GM18951 (cell line): ENCODE measurements around the gene FAF1.
"Not testable (repeated sequence)": the region's sequence is repeated elsewhere in the genome, so short reads cannot be mapped to it uniquely, and the experiment has no call there.

ENCODE experiments used
- POLR2A ChIP-seq: IDR thresholded peaks from 4 replicates; pipeline ENCODE4 v1.6.1; 2011; ENCODE audit warnings: mild to moderate bottlenecking; ENCODE audit not compliant: insufficient read length, insufficient read depth; ENCODE audit errors: extremely low read depth
- in situ Hi-C: fragments of 300-500 bp; cut with MboI; formaldehyde crosslinking; loops from one replicate; pipeline ENCODE4 v1.12.0; 2022; ENCODE audit warnings: low sequenced_read_pairs, mixed read lengths, inconsistent platforms; ENCODE audit not compliant: unreplicated experiment

Gene FAF1

GRCh38 chr1:50724626-50725286 is 235.3 kb downstream of the FAF1 start:
- in situ Hi-C loops, result loop anchor here (10.0 kb wide), 1 partner anchor 350 kb away; no protein-coding TSS in a partner anchor
- no peak for TF ChIP-seq POLR2A

- TF ChIP-seq POLR2A, result no peak
- in situ Hi-C loops, result loop anchor here (10.0 kb wide), 1 partner anchor 346 kb away; no protein-coding TSS in a partner anchor
Measured at GRCh38 chr1:50720457-50721053, 239.5 kb downstream of the FAF1 start.

- no peak for TF ChIP-seq POLR2A
- in situ Hi-C loops, result no loop called here
Measured at GRCh38 chr1:50719126-50719525, 240.9 kb downstream of the FAF1 start.

- in situ Hi-C loops, result no loop called here
- no peak for TF ChIP-seq POLR2A
Measured at GRCh38 chr1:50717327-50717726, 242.7 kb downstream of the FAF1 start.

- in situ Hi-C loops, result not testable (repeated sequence)
Measured at GRCh38 chr1:50716455-50716854, 243.6 kb downstream of the FAF1 start.

GRCh38 chr1:50710099-50710498 is 250.0 kb downstream of the FAF1 start:
- no peak for TF ChIP-seq POLR2A
- in situ Hi-C loops, result no loop called here

- TF ChIP-seq POLR2A, result no peak
- in situ Hi-C loops, result no loop called here
Measured at GRCh38 chr1:50707824-50708223, 252.2 kb downstream of the FAF1 start.

GRCh38 chr1:50705699-50706098 is 254.4 kb downstream of the FAF1 start:
- in situ Hi-C loops, result no loop called here
- TF ChIP-seq POLR2A, result no peak

GRCh38 chr1:50705041-50705440 is 255.0 kb downstream of the FAF1 start:
- in situ Hi-C loops, result no loop called here
- no peak for TF ChIP-seq POLR2A

- in situ Hi-C loops, result no loop called here
- no peak for TF ChIP-seq POLR2A
Measured at GRCh38 chr1:50704126-50704525, 255.9 kb downstream of the FAF1 start.

- in situ Hi-C loops, result no loop called here
- no peak for TF ChIP-seq POLR2A
Measured at GRCh38 chr1:50703240-50703639, 256.8 kb downstream of the FAF1 start.

- no peak for TF ChIP-seq POLR2A
- in situ Hi-C loops, result no loop called here
Measured at GRCh38 chr1:50702395-50702794, 257.7 kb downstream of the FAF1 start.

- in situ Hi-C loops, result no loop called here
- no peak for TF ChIP-seq POLR2A
Measured at GRCh38 chr1:50701706-50702317, 258.3 kb downstream of the FAF1 start.

- no peak for TF ChIP-seq POLR2A
- in situ Hi-C loops, result no loop called here
Measured at GRCh38 chr1:50700621-50701020, 259.4 kb downstream of the FAF1 start.
